H1 (cell line): ENCODE measurements around the gene NCBP2.

ENCODE experiments used
- BRCA1 ChIP-seq: IDR thresholded peaks from 2 replicates; pipeline ENCODE4 v1.6.1; 2012; ENCODE audit warnings: low read depth, low read length, improper control_type of control experiment
- CBX5 ChIP-seq: fragments of 300-800, 300-1000 bp; sonication (generic); IDR thresholded peaks from 2 replicates; pipeline ENCODE4 v1.7.1; 2016; ENCODE audit warnings: antibody characterized with exemption, low read length, low read depth
- FOSL1 ChIP-seq: IDR thresholded peaks from 2 replicates; pipeline ENCODE4 v1.6.1; 2011; ENCODE audit warnings: mild to moderate bottlenecking, low read depth, low read length, moderate library complexity; ENCODE audit not compliant: insufficient read depth
- GABPA ChIP-seq: IDR thresholded peaks from 2 replicates; pipeline ENCODE4 v1.6.1; 2011; ENCODE audit warnings: mild to moderate bottlenecking, low read length, moderate library complexity, borderline replicate concordance; ENCODE audit not compliant: insufficient read depth
- HDAC2 ChIP-seq, 2 experiments: fragments of 300-600 bp in 1 of 2; sonication (generic) in 1 of 2; IDR thresholded peaks; 2 replicates each; pipeline ENCODE4 v1.6.1; 2011 to 2012; ENCODE audit warnings: low read depth in 2 of 2, low read length in 2 of 2, mild to moderate bottlenecking in 2 of 2, moderate library complexity in 2 of 2, borderline replicate concordance in 1 of 2, inconsistent platforms in 1 of 2
- KDM5A ChIP-seq: fragments of 200-600 bp; IDR thresholded peaks from 2 replicates; pipeline ENCODE4 v1.7.1; 2012; ENCODE audit warnings: mild to moderate bottlenecking, low read length, inconsistent platforms, mixed read lengths
- POLR2A ChIP-seq, 2 experiments: IDR thresholded peaks; 1 replicate in 1 of 2; 2 replicates in 1 of 2; pipeline ENCODE4 v1.6.1; 2011; ENCODE audit warnings: low read depth in 2 of 2, low read length in 2 of 2, mild to moderate bottlenecking in 2 of 2; ENCODE audit errors: control extremely low read depth in 1 of 2
- TAF1 ChIP-seq: IDR thresholded peaks from 2 replicates; pipeline ENCODE4 v1.6.1; 2011; ENCODE audit warnings: mild to moderate bottlenecking, low read depth, low read length
- TCF12 ChIP-seq: IDR thresholded peaks from 2 replicates; pipeline ENCODE4 v1.6.1; 2011; ENCODE audit warnings: low read depth, mild to moderate bottlenecking, low read length
- TF ChIP-seq, protein P1 (sequence below), 3 experiments: IDR thresholded peaks; 1 replicate in 2 of 3; 2 replicates in 1 of 3; pipeline versions ENCODE4 v1.5.1 to v1.6.1; 2011; ENCODE audit warnings: low read length in 3 of 3, mild to moderate bottlenecking in 3 of 3, inconsistent platforms in 2 of 3, low read depth in 1 of 3, moderate library complexity in 1 of 3; ENCODE audit not compliant: insufficient read depth in 1 of 3; ENCODE audit errors: control extremely low read depth in 1 of 3

DNA sequence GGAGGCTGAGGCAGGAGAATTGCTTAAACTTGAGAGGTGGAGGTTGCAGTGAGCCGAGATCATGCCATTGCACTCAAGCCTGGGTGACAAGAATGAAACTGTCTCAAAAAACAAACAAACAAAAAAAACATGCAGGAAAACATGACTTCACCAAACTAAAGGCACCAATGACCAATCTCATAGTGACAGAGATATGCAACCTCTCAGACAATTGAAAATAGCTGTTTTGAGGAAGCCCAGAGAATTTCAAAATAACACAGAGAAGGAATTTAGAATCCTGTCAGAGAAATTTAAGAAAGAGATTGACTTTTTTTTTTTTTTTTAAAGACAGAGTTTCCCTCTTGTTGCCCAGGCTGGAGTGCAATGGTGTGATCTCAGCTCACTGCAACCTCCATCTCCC lies 26.1 kb downstream of the NCBP2 start:
- TF ChIP-seq TAF1 (no peak), GABPA (no peak), FOSL1 (no peak), BRCA1 (no peak), CBX5 (no peak), KDM5A (no peak), POLR2A (IDR thresholded peaks at IDR 0.05; ENCODE audit: control extremely low read depth in 1 of 2, low read depth in 2 of 2, low read length in 2 of 2) (no peak), HDAC2 (IDR thresholded peaks at IDR 0.05; ENCODE audit: borderline replicate concordance in 1 of 2, low read depth in 2 of 2, low read length in 2 of 2) (no peak), TCF12 (no peak)
- TF ChIP-seq, protein P1, sequence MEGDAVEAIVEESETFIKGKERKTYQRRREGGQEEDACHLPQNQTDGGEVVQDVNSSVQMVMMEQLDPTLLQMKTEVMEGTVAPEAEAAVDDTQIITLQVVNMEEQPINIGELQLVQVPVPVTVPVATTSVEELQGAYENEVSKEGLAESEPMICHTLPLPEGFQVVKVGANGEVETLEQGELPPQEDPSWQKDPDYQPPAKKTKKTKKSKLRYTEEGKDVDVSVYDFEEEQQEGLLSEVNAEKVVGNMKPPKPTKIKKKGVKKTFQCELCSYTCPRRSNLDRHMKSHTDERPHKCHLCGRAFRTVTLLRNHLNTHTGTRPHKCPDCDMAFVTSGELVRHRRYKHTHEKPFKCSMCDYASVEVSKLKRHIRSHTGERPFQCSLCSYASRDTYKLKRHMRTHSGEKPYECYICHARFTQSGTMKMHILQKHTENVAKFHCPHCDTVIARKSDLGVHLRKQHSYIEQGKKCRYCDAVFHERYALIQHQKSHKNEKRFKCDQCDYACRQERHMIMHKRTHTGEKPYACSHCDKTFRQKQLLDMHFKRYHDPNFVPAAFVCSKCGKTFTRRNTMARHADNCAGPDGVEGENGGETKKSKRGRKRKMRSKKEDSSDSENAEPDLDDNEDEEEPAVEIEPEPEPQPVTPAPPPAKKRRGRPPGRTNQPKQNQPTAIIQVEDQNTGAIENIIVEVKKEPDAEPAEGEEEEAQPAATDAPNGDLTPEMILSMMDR (IDR thresholded peaks at IDR 0.05; ENCODE audit: control extremely low read depth in 1 of 3, insufficient read depth in 1 of 3, low read depth in 1 of 3, low read length in 3 of 3), result no peak
